Progenitor cell of endocrine pancreas (in vitro differentiated cells): ENCODE results near the gene AGAP5. TPM values are rescaled to one million over a fixed set of nuclear protein-coding genes. Genes with fewer than 3 reads are reported as not detected.

Source experiments
- DNase-seq: peaks from one replicate; pipeline ENCODE4 v3.0.0; 2021; ENCODE audit warnings: low spot score; ENCODE audit not compliant: unreplicated experiment
- H3K27ac Mint-ChIP-seq: 2 replicates; pipeline ENCODE4 v1.8.0; 2021; ENCODE audit warnings: mild to moderate bottlenecking, moderate library complexity, mixed read lengths
- H3K27me3 Mint-ChIP-seq: 2 replicates; pipeline ENCODE4 v1.8.0; 2021; ENCODE audit warnings: mixed read lengths
- H3K36me3 Mint-ChIP-seq: 2 replicates; pipeline ENCODE4 v1.8.0; 2022; ENCODE audit warnings: mixed read lengths; ENCODE audit not compliant: insufficient read depth
- H3K4me1 Mint-ChIP-seq: 2 replicates; pipeline ENCODE4 v1.8.0; 2021; ENCODE audit warnings: low read depth, mixed read lengths
- H3K4me3 Mint-ChIP-seq: 2 replicates; pipeline ENCODE4 v1.8.0; 2021; ENCODE audit warnings: low read depth, mild to moderate bottlenecking, moderate library complexity, mixed read lengths
- H3K9me3 Mint-ChIP-seq: 2 replicates; pipeline ENCODE4 v1.8.0; 2021; ENCODE audit warnings: low read depth, mixed read lengths
- CTCF ChIP-seq: fragments of 200-600 bp; sonication (generic); IDR thresholded peaks from one replicate; pipeline ENCODE4 v1.5.0; 2021; ENCODE audit warnings: antibody characterized with exemption, mild to moderate bottlenecking; ENCODE audit not compliant: unreplicated experiment
- total RNA-seq: library from RNA; stranded (reverse); gene quantifications from 2 replicates; pipeline ENCODE4 v1.2.1, GENCODE V29; 2021

Gene AGAP5
- total RNA-seq, 1 donor from 2014 or later: 15.5 TPM

GRCh38 chr10:73646598-73647041, 51.3 kb downstream of the AGAP5 start:
- DNase-seq: no peak
- H3K36me3 Mint-ChIP-seq: no peaks in the 10 kb centered on the region
- no peak overlapping the region for H3K27ac Mint-ChIP-seq
- peaks cover 9% of the 10 kb centered on the region for H3K4me1 Mint-ChIP-seq
- H3K4me3 Mint-ChIP-seq: peak overlapping the region; percentile 72
- no peaks in the 10 kb centered on the region for H3K9me3 Mint-ChIP-seq
- peaks cover 12% of the 10 kb centered on the region for H3K27me3 Mint-ChIP-seq
- TF ChIP-seq CTCF: no peak

DNA sequence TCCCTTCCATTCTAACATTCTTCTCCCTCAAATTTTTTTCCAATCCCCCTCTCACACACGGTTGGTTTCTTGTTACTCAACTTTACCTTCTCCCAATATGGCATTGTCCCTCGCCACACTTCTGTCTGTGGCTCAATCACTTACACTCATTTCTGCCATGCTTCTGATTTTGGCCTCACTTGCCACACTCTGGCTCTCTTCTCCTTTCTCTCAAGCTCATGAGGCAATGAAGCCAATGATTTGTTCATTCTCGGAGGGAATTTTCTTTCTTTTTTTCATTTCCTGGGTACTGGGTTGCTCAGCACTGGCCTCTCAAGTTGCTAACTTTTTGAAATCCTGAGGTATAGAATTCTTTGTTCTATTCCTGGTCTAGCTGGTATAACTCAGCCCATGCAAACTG, 52.7 kb downstream of the AGAP5 start:
- no peak for TF ChIP-seq CTCF
- Mint-ChIP-seq H3K4me3 (no peak overlapping the region), H3K4me1 (peaks cover 9% of the 10 kb centered on the region), H3K27ac (no peak overlapping the region), H3K9me3 (no peaks in the 10 kb centered on the region), H3K27me3 (peaks cover 22% of the 10 kb centered on the region), H3K36me3 (no peaks in the 10 kb centered on the region)
- no peak for DNase-seq

- DNase-seq: no peak
- no peaks in the 10 kb centered on the region for H3K9me3 Mint-ChIP-seq
- no peak overlapping the region for H3K4me3 Mint-ChIP-seq
- H3K27ac Mint-ChIP-seq: peak overlapping the region; percentile 63
- H3K4me1 Mint-ChIP-seq: peaks cover 9% of the 10 kb centered on the region
- H3K27me3 Mint-ChIP-seq: peaks cover 23% of the 10 kb centered on the region
- H3K36me3 Mint-ChIP-seq: no peaks in the 10 kb centered on the region
- no peak for TF ChIP-seq CTCF
These were observed 53.1 kb downstream of the AGAP5 start for GRCh38 chr10:73644767-73645166.

DNA sequence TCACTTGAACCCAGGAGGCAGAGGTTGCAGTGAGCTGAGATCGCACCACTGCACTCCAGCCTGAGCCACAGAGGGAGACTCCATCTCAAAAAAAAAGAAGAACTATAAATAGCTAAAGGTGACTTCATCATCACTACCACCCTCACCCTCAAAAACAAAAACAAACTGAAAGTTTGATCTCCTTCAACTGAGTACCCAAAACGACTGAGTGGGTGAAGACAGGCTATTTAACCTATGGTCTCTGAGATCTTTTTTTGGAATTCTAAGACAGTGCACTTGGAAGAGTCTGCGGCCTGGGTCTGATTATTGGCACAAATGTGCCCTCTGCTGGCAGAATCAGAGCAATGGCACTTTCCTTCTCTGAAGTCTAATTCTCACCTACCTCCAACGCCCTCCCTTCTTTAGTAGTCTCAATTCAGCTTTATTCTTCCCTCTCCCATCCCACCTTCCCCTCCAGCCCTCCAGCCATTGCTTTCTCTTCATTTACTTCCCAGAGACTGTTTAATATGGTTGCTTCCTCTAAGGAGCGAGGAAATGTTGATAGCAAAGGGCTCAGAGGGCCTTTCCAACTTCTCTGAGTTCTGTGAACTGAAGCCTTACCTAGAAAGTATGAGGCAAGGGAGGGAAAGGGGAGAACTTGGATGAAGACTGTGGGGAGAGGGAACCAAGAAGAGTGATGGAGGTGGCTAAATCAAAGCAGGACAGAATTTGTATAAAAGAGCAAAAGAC, 53.7 kb downstream of the AGAP5 start:
- Mint-ChIP-seq H3K36me3 (no peaks in the 10 kb centered on the region), H3K27ac (peak overlapping the region; percentile 63), H3K9me3 (no peaks in the 10 kb centered on the region), H3K27me3 (peaks cover 24% of the 10 kb centered on the region), H3K4me1 (peaks cover 7% of the 10 kb centered on the region), H3K4me3 (no peak overlapping the region)
- TF ChIP-seq CTCF: peak; percentile 94
- DNase-seq: peak; percentile 41

GRCh38 chr10:73643362-73643761, 54.5 kb downstream of the AGAP5 start:
- H3K36me3 Mint-ChIP-seq: no peaks in the 10 kb centered on the region
- no peak for DNase-seq
- H3K4me3 Mint-ChIP-seq: no peak overlapping the region
- no peak overlapping the region for H3K27ac Mint-ChIP-seq
- peaks cover 24% of the 10 kb centered on the region for H3K27me3 Mint-ChIP-seq
- peaks cover 7% of the 10 kb centered on the region for H3K4me1 Mint-ChIP-seq
- no peaks in the 10 kb centered on the region for H3K9me3 Mint-ChIP-seq
- TF ChIP-seq CTCF: no peak
